ENCODE results near the gene RPTOR.
A peak's percentile ranks its signal among the peaks of the same experiment; 100 is the strongest.
"Not testable (repeated sequence)": the region's sequence is repeated elsewhere in the genome, so short reads cannot be mapped to it uniquely, and the experiment has no call there.

RPTOR gene

DNA sequence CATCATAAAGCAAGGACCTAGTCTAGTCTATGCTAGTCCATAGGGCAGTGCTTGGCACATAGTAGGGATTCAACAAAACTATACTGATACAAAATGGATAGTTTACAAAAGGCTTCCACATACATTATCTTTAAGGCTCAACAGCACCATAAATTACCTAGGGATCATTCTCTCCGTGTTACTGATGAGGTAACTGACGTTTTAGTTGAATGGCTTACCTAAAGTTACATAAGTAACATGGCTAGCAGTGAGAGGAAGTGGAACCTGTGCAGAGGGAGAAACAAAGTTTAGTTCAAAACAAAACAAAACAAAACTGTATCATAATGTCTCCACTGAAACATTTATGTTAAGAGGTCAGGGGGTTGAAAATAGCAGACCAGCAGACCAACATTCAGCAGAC lies 7.9 kb downstream of the RPTOR start:
- DNase-seq = no peak

DNA sequence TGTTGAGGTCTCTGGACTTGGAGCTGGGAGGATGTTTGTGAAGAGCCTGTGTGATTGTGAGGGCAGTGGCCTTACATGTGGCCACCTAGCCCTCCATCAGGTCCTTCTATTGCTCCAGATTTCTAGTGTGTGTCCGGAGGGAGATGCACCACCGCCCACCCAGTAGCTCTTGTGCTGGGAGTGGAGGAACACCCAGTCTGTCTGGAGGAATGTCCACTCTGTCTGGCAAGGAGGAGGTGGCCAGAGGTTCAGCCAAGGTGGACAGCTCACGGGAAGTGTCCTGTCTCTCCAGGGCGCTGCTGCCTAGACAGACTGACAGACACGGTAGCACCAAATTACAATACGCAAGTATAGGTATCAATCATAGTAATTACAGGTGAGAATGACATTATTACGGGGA lies 10.6 kb downstream of the RPTOR start:
- no peak for DNase-seq

DNA sequence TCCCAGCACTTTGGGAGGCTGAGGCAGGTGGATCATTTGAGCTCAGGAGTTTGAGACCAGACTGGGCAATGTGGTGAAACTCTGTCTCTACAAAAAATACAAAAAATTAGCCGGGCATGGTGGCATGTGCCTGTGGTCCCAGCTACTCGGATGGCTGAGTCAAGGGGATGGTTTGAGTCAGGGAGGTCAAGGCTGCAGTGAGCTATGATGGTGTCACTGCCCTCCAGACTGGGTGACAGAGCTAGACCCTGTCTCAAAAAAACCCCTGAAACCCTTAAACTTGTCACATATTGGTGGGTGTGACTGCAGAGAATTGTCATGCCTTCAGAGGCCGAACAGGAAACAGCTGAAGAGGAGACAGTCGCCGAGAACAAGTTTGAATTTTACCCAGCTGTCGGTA lies 13.4 kb downstream of the RPTOR start:
- no peak for DNase-seq

DNA sequence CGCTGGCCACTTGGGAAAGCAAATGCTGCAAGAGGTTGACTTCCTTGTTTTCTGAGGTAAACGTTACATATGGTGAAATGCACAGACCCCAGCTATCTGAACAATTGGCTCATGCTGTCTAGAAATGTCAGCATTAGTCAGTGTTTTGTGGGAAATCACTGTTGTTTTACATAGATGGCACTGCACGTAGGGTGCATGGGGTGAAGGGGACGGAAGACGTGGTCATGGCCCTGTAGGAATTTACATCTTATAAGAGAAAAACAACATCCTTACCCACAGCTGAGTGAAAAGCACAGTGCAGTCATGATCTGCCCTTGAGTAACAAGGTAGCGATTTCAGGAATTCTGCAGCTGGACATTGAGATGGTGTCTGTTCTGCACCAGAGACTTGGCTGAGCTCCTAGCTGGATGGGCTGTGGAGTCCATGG lies 15.2 kb downstream of the RPTOR start:
- DNase-seq = peak; percentile 26

DNA sequence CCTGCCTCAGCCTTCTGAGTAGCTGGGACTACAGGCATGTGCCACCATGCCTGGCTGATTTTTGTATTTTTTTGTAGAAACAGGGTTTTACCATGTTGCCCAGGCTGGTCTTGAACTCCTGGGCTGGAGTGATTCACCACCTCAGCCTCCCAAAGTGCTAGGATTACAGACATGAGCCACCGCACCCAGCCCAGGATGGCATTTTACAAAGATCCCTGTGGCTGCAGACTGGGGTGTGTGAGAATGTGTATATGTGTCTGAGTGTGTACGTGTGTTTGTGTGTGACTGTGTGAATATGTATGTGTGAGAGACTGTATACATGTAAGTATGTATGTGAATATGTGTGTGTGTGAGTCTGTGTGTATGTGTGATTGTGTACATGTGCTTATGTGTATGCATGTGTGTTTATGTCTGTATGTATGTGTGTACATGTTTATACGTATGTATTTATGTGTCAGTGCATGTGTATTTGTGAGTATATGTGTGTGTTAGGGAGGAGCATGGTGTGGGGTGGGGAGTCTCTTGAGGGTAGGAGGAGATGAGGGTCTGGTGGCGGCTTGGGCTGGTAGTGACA lies 17.0 kb downstream of the RPTOR start:
- no peak for DNase-seq

DNA sequence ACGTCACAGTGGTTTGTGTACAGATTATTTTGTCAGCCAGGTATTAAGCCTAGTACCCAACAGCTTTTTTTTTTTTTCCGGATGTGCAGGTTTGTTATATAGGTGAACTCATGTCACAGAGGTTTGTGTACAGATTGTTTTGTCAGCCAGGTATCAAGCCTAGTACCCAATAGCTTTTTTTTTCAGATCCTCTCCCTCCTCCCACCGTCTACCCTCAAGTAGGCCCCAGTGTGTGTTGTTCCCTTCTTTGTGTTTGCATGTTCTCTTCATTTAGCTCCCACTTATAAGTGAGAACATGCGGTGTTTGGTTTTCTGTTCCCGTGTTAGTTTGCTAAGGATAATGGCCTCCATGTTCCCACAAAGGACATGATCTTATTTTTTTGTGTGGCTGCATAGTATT lies 19.9 kb downstream of the RPTOR start:
- DNase-seq = no peak

DNA sequence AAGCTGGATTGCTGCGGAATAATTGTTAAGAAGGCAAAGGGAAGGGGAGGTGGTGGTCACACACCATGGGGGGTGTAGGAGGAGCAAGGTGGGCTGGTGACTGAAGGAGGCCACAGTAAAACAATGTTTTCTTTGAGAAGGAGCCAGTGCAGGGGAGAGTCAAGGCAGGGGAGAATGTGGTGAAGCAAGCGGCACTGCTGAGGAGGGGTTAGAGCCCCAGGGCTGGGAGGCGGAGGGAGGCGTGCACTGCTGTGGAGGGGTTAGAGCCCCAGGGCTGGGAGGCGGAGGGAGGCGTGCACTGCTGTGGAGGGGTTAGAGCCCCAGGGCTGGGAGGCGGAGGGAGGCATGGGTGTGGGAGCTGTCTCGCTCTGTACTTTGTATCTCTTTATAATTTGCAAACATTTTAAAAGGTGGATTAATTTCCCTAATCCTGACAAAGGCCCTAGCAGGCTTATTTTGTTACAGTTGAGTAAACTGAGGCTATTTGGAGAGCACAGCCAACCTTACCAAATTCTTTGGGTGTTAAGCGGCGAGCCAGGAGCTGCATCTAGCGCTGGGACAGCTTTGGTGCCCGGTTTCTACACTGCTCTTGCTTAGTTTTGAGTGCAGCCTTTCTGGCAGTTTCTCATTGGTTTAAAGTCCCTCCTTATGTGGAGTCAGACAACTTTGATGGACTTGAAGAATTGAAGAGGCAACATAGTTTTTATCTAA lies 20.9 kb downstream of the RPTOR start:
- no peak for DNase-seq

DNA sequence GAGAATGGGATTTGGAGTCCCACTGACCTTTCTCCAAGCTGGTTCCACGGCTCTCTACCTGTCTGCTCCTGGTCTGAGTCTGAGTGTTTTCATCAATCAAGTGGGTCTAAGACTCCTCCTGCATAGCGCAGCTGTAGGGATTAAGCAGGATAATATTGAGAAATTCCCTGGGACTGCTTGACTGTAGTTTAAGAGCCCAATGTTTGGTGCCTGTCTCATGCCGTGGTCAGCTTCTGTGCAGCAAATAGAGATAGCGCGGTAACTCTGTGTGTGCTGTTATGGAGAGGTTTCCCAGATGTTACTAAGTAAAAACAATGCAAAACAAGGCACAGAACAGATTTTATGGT lies 21.4 kb downstream of the RPTOR start:
- no peak for DNase-seq

DNA sequence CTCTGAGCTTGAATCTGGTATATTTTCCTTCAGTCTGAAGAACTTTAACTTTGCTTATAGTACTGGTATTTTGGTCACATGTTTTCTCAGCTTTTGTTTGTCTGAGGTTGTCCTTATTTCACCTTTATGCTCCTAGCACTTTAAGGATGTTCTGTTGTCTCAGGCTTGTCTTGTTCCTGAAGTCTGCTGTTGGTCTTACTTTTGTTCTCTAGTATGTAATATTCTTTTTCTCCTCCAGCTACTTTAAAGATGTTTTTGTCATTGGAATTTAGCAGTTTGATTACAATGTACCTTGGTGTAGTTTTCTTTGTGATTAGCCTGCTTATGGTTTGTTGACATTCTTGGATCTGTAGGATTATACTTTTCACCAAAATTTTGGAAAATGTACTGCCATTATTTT lies 23.6 kb downstream of the RPTOR start:
- no peak for DNase-seq

DNA sequence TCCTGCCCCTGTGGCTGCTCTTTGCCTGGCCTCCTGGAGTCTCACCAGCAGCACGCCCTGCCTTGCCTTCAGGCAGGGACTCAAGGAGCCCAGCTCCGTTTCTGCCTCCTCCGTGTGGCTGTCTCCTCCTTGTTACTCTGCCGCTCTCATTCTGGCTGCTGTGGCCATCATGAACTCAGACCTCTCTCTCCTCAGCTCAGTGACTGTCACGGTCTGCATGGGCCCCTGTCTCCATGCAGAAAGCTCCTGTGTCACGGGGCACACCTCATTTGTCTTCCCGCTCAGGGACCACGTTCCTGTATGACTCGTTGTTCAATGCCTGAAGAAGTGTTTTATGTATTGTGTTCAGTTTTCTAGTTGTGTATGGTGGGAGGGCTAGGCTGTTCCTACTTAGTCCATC lies 25.3 kb downstream of the RPTOR start:
- no peak for DNase-seq

DNA sequence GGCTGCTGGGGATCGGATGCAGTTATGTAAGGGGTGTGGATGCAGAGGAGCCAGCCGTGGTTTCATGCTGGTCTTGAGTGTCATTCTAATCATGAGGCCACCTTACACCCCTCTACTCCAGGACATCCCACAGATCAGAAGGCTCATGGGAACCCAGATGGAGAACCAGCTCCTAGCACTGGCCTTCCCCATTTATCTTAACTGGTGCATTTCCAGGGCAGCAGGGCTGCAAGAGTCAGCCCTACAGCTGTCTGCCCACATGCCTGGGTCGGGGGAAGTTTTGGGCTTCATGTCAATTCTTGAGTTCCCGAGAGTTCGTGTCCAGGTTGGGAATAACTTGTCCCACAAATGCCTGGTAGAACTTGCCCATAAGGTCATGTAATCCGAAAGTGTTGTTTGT lies 29.1 kb downstream of the RPTOR start:
- DNase-seq = no peak

DNA sequence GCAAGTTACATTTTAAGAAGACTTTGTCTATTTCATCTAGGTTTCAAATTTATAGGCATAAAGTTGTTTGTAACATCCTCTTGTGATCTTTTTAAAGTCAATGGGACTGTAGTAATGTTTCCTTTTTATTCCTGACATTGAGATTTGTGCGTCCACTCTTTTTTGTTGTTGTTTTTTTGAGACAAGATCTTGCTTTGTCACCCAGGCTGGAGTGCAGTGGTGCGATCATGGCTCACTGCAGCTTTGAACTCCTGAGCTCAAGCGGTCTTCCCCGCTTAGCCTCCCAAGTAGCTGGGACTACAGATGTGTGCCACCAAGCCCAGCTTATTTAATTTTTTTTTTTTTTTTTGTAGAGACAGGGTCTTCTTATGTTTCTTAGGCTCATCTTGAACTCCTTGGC lies 29.9 kb downstream of the RPTOR start:
- no peak for DNase-seq

DNA sequence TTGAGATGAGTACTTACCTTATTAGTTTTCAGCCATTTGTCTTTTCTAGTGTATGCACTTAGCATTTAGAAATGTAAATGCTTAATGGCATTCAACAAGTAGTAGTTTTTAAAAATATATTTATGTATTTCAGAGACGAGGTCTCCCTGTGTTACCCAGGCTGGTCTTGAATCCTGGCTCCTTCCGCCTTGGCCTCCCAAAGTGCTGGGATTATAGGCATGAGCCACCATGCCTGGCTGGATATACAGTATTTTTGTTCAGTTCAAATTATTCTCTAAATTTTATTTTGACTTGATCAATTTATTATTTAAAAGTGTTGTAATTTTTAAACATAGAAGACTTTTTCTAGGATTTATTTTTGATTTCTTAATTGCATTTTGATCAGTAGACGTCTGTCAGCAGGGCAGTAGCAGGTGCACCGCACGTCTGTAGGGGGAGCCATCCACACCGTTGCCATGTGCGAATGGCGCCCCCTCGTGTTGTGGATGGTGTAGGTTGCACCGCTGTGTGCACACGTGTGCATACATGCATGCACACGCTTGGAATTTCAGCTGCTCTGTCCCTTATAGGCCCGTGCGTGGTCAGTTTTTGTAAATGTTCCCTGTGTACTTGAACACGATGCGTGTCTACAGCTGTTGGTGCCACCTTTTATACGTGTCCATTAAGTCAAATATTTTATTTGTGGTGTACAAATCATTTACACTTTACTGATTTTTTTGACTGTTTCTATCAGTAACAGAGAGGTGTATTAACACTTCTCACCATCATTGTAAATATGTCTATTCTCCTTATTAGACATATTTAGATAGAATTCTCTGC lies 30.6 kb downstream of the RPTOR start:
- peak; percentile 65 for DNase-seq

DNA sequence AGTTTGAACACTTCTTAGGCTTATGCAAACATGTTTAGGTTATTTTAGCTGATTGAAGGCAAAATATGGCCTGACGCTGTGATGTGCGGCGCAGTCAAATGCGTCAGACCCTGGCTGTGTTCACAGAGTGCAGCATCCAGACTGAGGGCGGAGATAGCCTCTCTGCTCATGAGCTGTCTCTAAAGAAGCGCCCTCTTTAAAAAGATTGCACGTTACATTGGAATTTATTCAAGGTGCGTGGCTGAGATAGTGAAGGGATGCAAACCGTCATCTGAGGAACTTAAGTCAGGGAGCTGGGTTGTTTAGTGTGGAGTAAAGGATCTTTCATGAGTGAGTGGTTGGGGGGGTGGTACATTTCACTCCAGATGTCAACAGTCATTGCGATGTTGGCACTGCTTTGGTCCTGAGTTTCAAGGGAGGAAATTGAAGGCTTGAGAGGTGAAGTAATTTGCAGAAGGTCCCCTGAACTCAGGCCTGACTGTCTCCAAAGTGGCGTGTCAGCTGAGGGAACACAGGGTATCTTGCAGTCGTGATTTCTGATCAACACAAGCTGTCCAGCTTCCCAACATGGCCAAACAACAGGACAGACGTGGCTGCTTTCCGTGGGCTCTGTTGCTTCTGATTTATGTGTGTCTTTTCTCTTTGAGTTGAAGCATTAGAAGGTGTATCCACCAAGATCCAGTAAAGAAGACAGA lies 33.4 kb downstream of the RPTOR start:
- no peak for DNase-seq

DNA sequence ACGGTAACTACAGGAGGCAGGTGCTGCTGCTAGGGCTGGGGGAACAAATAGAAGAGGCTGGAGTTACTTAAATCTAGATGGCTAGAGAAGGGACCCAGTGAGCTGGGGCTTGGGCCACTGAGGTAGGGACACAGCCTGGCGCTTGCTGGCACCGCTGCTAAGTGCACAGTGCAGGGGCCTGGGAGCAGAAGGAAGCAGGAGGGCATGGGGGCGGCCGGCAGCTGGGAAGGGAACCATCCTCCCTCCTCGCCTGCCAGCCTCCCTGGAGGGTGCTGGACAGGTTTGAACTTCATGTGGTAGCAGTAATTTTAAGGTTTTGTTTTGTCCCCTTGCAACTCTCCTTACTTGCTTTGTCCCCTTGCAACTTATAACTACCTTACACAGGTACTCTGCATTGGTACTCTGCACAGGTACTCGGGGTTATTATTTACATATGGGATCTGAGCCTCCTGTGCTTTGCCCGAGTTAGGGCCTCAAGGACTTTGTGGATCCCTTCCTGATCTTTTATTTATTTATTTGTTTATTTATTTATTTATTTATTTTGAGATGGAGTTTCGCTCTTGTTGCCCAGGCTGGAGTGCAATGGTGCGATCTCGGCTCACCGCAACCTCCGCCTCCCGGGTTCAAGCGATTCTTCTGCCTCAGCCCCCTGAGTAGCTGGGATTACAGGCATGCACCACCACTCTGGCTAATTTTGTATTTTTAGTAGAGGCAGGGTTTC lies 34.2 kb downstream of the RPTOR start:
- DNase-seq = not testable (repeated sequence)

DNA sequence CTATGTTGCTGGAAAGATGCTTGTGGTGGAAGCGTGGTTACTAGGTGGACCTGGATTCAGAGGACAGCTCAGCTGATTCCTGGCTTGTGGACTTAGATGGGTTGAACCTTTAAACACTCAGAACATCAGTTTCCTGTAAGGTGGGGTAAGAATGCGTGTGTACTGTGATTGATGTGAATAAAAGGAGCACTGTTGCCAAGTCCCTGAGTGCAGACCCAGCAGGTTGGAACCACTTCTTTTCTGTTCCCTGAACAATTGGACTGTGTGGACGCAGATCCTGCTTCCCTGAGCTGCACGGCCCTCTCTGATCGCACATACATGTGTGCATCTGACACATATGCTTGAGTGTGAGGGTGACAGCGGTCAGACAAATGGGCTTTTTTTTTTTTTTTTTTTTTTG lies 37.5 kb downstream of the RPTOR start:
- no peak for DNase-seq

DNA sequence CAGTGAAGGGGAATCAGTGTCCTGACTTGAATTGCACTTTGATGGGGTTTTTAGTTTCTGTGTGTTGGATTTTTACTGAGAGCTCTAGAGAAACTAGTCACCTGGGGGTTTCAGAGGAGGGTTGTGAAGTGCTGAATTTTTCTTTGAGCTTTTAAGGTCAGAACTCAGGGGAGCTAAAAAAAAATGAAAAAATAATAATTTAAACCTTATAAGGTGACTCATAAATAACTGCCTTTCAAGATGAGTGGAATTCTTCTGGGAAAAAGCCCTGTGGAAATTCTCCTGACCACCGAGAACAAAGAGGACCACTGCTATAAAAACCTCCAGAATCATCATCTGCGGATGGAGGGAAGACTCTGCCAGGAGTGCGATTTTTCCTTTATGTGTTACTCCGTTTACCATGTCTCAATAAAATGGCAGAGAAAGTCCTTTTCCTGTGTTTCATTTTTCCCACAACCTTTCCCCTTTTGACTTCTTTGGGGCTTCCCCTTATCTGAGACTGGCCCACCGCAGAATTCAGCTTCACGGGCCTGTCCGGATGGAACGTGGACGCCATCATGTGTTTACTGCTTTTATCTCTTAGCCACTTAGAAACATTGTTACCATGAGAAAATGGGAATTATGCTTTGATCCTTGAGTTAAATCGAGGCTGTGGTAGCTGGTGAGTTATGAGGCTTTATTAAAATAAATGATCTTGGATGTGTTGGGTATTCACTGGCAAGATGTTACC lies 39.7 kb downstream of the RPTOR start:
- DNase-seq = no peak

DNA sequence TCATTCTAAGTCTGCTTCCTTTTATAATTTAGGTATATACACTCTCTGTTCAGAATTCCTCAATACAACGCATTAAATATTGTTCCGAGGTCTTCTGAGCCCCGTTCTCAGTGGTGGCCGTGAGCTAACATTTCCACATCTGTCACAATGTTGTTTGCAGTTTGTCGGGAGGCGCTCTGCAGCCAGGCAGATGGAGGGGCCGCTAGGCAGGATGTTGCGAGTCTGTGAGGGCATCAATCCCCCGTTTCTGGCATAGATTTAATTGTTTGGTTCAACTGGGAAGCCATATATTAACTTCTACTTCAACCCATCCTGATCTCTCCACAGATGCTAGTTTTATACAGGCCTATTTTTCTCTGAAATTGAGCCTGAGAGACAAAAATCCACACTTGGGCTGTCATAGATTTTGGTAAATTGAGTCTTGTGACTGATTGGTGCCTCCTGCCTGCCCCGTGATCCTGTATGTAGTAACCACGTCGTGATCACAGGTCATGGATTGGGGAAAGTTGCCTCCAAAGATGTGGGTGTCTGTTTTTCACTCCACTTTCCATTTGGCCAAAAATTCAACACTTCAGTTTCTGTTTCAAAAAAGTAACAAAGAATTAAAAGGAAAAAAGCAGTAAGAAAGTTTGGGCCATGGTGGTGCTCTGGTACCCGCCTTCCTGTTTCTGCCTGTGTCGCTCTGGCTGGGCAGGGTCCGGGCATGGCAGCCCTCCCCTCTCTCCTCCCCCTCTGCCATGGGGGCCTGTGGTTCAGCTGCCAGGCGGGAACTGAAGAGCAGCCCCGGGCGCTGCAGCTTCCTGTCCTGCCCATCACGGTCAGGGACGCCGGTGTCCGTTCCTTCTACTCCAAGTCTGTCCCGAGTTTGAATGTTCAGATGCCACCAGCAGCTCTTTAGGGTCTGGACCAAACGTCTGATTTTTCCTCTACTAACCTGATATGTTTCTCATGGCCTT lies 41.5 kb downstream of the RPTOR start:
- DNase-seq = no peak

DNA sequence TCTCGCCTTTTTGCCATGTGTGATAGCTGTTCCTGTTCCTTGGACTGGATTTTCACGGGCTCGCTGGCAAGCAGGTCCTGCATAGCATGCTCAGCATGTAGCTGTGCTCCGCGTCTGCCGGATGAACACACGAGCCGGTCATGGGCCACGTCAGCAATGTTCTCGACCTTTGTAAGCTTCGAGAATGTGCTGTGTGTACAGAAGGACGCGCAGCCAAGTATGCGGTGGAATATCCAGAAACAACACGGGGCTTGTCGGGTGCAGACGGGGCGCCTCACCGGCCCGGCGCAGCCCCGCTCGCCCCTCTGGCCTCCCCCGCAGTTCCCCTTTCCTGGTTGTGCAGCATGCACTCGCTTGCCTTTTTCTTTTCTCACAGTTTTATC lies 42.2 kb downstream of the RPTOR start:
- no peak for DNase-seq

DNA sequence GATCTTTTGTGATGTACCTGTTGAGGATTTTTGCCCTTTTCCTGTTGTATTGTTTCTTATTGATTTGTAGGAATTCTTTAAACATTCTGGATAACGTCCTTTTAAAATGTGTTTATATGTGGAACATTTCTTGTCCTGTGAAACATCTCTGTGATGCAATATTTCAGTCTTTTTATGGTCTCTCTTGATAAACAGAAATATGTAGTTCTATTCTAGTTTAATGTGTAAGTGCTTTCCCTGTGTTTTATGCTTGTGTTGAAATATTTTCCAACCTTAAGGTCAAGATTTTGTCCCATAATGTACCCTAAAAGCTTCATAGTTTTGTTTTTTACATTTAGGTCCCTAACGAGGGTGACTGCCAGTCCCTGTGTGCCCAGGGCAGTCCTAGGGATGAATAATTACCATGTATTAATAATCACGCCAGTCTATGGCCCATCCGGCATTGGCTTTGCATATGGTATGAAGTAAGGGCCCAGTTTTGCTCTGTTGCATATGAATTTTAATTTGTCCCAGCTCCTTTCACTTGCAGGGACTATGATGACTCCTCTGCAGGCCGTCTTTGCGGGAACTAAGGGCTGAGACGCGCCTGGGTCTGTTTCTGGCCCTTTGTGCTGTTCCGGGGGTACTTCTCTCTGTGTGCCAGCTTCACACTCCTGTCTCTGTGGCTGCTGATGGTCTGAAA lies 44.2 kb downstream of the RPTOR start:
- no peak for DNase-seq

DNA sequence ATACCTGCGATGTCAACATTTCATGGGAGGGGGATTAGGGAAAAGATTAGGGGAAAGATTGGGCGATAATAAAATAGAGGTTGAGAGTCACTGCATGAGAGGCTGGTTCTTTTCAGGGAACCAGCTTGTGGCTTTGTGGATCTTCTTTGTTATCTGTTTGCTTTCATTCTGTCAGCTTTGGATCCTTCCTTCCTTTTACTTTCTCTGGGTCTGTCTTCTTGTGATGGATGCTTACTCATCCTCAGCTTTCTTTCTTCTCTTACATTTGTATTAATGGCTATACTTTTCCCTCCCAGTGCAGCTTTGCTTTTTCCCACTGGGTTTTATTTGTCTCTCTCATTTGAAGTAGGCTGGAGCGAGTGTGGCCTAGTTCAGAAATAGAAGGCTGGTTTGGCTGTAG lies 47.1 kb downstream of the RPTOR start:
- no peak for DNase-seq

All from amniotic stem cell (primary cell).